D721Med (cell line): ENCODE measurements around the gene PDZD11.
A peak's percentile ranks its signal among the peaks of the same experiment; 100 is the strongest.
"Not testable (repeated sequence)": the region's sequence is repeated elsewhere in the genome, so short reads cannot be mapped to it uniquely, and the experiment has no call there.

Experiments used
- DNase-seq: peaks from one replicate; pipeline ENCODE4 v3.0.0; 2011; ENCODE audit warnings: low spot score; ENCODE audit not compliant: insufficient read length
- FAIRE-seq: peaks from 2 replicates; lab custom pipeline; 2011; peaks lifted over from hg19 to GRCh38; lab: Jason Lieb, UNC
- TF ChIP-seq, protein P1 (sequence below): IDR thresholded peaks from 2 replicates; pipeline ENCODE4 v1.5.1; 2012; ENCODE audit warnings: mild to moderate bottlenecking, control low read depth; ENCODE audit not compliant: insufficient read depth; ENCODE audit errors: missing control alignments

The PDZD11 gene

GRCh38 chrX:70289793-70290770 is at the start of gene PDZD11, which contains the start of gene KIF4A:
Gene PDZD11 (minus strand): TSS chrX:70289927. CDS start chrX:70289341, 586 bp downstream.
Gene KIF4A (plus strand): TSS chrX:70290104. CDS start chrX:70290459, 355 bp downstream.
- DNase-seq (peak; percentile 76), FAIRE-seq (no peak)
- TF ChIP-seq, protein P1, sequence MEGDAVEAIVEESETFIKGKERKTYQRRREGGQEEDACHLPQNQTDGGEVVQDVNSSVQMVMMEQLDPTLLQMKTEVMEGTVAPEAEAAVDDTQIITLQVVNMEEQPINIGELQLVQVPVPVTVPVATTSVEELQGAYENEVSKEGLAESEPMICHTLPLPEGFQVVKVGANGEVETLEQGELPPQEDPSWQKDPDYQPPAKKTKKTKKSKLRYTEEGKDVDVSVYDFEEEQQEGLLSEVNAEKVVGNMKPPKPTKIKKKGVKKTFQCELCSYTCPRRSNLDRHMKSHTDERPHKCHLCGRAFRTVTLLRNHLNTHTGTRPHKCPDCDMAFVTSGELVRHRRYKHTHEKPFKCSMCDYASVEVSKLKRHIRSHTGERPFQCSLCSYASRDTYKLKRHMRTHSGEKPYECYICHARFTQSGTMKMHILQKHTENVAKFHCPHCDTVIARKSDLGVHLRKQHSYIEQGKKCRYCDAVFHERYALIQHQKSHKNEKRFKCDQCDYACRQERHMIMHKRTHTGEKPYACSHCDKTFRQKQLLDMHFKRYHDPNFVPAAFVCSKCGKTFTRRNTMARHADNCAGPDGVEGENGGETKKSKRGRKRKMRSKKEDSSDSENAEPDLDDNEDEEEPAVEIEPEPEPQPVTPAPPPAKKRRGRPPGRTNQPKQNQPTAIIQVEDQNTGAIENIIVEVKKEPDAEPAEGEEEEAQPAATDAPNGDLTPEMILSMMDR, result no peak

DNA sequence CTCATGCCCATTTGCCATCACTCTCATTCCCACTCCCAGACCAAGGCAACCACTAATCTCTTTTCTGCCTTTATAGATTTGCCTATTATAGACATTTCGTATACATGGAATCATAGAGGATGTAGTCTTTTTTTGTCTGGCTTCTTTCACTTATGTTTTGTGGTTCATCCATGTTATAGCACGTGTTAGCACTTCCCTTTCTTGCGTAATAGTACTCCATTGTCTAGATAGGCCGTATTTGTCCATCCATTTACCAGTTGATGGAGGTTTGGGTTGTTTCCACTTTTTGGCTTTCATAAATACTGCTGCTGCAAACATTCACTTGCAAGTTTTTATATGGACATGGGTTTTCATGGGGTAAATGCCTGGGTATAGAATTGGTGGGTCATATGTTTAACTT is 48.6 kb upstream of the PDZD11 start:
- TF ChIP-seq, protein P1, result no peak
- no peak for DNase-seq
- peak; percentile 74 for FAIRE-seq

DNA sequence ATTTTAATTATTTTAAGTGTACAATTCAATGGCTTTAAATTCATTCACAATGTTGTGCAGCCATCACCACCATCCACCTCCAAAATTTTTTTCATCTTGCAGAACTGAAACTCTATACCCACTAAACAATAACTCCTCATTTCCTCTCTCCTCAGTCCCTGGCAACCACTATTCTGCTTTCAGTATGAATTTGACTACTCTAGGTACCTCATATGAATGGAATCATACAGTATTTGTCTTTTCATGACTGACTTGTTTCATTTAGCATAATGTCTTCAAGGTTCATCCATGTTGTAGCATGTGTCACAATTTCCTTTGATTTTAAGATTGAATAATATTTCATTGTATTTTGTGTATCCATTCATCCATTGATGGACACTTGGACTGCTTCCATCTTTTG is 47.0 kb upstream of the PDZD11 start:
- FAIRE-seq (no peak), DNase-seq (no peak)
- TF ChIP-seq, protein P1, result no peak

GRCh38 chrX:70332600-70332999 is 42.9 kb upstream of the PDZD11 start:
- DNase-seq (no peak), FAIRE-seq (no peak)
- TF ChIP-seq, protein P1, result no peak

GRCh38 chrX:70331161-70331560 is 41.4 kb upstream of the PDZD11 start:
- TF ChIP-seq, protein P1, result no peak
- FAIRE-seq (no peak), DNase-seq (no peak)

GRCh38 chrX:70324326-70324725 is 34.6 kb upstream of the PDZD11 start:
- TF ChIP-seq, protein P1, result no peak
- DNase-seq, result no peak
- FAIRE-seq, result no peak

DNA sequence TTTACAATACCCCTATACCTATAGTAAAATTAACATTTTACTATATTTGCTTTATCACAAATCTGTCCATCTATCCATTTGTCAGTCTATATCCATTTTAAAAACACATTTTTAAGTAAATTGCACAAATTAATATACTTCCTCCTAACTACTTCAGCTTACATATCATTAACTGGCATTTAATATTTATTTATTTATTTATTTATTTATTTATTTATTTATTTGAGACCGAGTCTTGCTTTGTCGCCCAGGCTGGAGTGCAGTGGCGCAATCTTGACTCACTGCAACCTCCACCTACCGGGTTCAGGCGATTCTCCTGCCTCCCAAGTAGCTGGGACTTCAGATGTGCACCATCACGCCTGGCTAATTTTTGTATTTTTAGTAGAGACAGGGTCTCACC is 33.9 kb upstream of the PDZD11 start:
- not testable (repeated sequence) for DNase-seq, FAIRE-seq
